NCI-H128 (cell line): ENCODE results near the gene MTMR4.
"Not testable (repeated sequence)": the region's sequence is repeated elsewhere in the genome, so short reads cannot be mapped to it uniquely, and the experiment has no call there.

Source experiments
- DNase-seq: peaks from one replicate; lab custom pipeline; 2025; ENCODE audit not compliant: unreplicated experiment; lab: John Stamatoyannopoulos, UW

MTMR4 gene

DNA sequence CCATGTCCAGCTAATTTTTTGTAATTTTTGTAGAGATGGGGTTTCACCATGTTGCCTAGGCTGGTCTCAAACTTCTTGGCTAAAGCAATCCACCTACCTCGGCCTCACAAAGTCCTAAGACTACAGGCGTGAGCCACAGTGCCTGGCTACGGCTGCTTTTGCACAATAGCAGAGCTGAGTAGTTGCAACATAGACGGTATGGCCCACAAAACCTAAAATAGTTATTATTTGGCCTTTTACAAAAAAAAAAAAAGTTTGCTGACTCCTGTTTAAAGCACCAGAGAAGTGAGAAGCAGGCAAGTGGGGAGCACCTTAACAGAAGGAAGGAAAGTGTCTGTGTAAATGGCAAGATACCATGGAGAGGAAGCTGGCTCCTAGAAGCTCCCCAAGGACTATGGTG lies 20.9 kb downstream of the MTMR4 start:
- no peak for DNase-seq

DNA sequence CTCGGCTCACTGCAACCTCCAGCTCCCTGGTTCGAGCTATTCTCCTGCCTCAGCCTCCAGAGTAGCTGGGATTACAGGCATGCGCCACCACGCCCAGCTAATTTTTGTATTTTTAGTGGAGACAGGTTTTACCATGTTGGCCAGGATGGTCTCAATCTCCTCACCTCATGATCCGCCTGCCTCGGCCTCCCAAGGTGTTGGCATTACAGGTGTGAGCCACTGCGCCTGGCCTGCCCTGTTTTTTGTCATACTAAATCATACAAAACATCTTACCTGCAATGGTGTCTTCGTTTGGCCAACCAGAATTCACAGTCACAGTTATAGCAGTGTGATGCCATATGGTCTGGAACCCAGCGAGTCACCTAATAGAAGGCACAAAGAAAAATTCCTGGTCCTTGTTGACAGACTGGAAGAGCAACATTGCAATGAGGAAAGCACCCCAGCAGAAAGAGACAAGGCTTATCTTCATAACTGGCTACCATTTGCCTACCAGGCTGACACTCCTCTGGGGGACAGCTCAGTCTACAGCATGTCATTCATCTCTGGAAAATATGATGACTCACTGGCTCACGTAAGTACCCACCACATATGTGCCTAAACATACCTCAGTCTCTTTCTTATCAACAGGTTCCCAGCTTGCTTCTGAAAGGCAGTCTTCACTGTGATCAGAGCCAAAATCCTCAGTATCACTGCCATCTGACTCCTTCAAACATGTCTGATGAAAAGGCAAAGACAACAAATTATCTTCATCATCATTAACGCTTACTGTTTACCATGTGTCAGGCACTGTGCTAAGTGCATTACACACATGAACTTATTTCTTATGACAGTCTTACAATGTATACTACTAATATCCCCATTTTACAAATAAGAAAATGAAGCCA lies 22.0 kb downstream of the MTMR4 start:
- DNase-seq = no peak

GRCh38 chr17:58491510-58492045 lies 22.9 kb downstream of the MTMR4 start:
- DNase-seq = no peak

- no peak for DNase-seq
These were observed 26.0 kb downstream of the MTMR4 start for GRCh38 chr17:58488428-58488890.

- no peak for DNase-seq
These were observed 26.6 kb downstream of the MTMR4 start, which contains the start of gene HSF5 for GRCh38 chr17:58487589-58488427. HSF5 (minus strand) TSS chr17:58488408; CDS start chr17:58488274, 134 bp downstream.

GRCh38 chr17:58484600-58484999 lies 29.8 kb downstream of the MTMR4 start:
- no peak for DNase-seq

DNA sequence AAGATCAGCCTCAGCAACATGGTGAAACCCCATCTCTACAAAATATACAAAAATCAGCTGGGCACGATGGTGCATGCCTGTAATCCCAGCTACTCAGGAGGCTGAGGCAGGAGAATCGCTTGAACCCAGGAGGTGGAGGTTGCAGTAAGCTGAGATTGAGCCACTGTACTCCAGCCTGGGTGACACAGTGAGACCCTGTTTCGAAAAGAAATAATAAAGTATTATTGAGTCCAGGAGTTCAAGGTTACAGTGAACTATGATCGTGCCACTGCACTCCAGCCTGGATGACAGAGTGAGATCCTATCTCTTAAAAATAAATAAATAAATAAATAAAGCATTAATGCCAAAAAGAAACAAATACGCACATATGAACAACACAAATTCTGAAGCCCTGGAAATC lies 32.6 kb downstream of the MTMR4 start:
- DNase-seq = not testable (repeated sequence)

- no peak for DNase-seq
These were observed 34.3 kb downstream of the MTMR4 start for GRCh38 chr17:58480090-58480489.

- no peak for DNase-seq
These were observed 37.6 kb downstream of the MTMR4 start for GRCh38 chr17:58476812-58477211.

DNA sequence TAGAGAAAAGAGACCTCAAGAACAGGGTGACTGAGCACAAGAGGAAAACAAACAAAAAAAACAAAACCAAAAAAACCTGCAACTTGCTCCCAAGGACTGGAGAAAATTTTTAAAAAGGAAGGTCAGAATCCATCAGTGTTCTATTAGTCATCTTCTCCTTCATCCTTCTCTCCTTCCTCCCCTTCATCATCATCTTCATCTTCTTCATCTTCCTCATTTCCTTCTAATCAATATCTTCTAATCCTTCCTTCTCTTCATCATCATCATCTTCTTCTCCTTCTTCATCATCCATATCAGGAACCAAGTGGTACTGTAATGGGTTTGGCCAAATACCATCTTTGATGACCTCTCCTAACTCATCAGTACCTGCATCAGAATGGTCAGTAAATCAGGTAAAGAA lies 38.5 kb downstream of the MTMR4 start:
- DNase-seq = no peak

DNA sequence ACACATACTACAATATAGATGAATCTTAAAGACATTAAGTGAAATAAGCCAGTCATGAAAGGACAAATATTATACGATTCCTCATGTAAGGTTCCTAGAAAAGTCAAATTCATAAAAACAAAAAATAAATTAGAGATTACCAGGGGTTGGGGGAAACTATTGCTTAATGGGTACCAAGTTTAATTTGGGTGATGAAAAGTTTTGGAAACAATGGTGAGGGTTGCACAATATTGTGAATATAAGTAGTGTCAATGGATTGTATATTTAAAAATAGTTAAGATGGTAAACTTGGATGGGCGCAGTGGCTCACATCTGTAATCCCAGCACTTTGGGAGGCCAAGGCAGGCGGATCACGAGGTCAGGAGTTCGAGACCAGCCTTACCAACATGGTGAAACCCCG lies 44.1 kb downstream of the MTMR4 start:
- DNase-seq = no peak

DNA sequence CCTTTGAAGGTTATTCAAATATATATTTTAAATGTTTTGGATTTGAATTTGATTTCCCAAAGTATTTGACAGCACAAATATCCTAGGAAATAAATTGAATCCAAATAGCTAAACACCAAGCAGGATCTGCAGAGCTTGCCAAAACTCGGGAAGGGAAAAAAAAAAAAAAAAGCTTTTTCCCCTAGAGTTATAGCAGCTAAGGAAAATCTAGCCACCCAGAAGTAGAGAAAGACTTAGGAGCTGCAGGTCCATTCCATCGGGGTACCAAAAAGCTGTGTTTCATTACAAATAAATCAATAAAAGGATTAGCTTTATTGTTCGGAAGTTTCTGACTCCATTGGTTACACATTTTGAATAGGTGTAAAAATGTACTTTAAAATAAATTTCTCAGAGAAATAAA lies 45.5 kb downstream of the MTMR4 start:
- no peak for DNase-seq

GRCh38 chr17:58455491-58455890 lies 58.9 kb downstream of the MTMR4 start:
- no peak for DNase-seq

DNA sequence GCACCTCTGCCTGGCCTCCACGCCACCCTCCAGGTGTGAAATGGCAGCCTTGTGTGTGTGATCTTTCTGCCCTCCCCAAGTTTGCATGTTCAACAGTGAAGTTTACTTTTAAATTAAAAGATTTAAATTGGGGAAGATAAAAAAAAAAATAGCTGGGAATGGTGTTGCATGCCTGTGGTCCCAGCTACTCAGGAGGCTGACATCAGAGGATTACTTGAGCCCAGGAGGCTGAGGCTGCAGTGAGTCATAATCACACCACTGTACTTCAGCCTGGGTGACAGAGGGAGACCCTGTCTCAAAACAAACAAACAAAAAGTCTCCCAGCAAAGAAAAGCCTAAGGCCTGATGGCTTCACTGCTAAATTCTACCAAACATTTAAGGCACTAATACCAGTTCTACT lies 61.7 kb downstream of the MTMR4 start:
- DNase-seq = no peak

DNA sequence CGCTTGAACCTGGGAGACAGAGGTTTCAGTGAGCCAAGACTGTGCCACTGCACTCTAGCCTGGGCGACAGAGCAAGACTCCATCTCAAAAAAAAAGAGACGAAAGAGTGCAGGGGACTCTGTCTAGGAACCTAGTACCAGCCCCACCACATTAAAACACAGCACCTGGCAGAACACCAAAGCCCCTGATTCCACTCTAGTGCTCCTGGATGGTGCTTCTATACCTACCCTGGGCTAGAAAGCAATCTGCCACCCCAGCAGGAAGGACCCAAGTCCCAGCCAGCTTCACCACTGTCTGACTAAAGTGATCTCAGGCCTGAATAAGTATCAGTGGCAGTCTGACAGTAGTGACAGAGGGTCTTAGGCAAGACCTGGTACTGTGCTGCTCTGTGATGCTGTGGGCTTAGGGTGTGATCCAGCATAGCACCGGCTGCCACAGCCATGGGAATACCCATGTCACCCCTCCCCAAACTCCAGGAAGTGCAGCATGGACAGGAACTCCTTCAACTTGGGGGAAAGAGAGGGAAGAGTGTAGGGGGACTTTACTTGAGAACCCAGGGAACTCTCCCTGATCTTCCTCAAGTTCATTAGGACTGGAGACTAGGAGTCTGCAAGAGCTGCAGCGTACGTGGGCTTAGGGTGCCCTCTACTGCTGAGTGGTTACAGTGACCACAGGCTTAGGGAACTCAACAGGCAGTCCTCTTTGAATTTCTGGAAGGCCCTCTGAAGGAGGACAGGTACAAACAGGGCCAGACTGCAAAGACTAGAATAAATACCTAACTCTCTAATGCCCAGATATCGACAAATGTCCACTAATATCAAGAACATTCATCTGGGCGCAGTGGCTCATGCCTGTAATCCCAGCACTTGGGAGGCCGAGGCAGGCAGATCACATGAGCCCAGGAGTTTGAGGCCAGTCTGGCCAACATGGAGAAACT lies 67.1 kb downstream of the MTMR4 start:
- DNase-seq = peak; percentile 31

GRCh38 chr17:58446086-58446485 lies 68.4 kb downstream of the MTMR4 start:
- DNase-seq = no peak
